GM18951 (cell line): ENCODE results near the gene ZNF319.
"Not testable (repeated sequence)": the region's sequence is repeated elsewhere in the genome, so short reads cannot be mapped to it uniquely, and the experiment has no call there.

Experiments
- POLR2A ChIP-seq: IDR thresholded peaks from 4 replicates; pipeline ENCODE4 v1.6.1; 2011; ENCODE audit warnings: mild to moderate bottlenecking; ENCODE audit not compliant: insufficient read length, insufficient read depth; ENCODE audit errors: extremely low read depth
- in situ Hi-C: fragments of 300-500 bp; cut with MboI; formaldehyde crosslinking; loops from one replicate; pipeline ENCODE4 v1.12.0; 2022; ENCODE audit warnings: low sequenced_read_pairs, mixed read lengths, inconsistent platforms; ENCODE audit not compliant: unreplicated experiment

Gene ZNF319

GRCh38 chr16:57984443-57985203 is 15.8 kb downstream of the ZNF319 start:
- no peak for TF ChIP-seq POLR2A
- in situ Hi-C loops = no loop called here

GRCh38 chr16:57982385-57982784 is 18.1 kb downstream of the ZNF319 start:
- in situ Hi-C loops = no loop called here

GRCh38 chr16:57981636-57982035 is 18.8 kb downstream of the ZNF319 start:
- in situ Hi-C loops = no loop called here
- TF ChIP-seq POLR2A = no peak

More at GRCh38 chr16:57982385-57982784, 18.1 kb downstream of the ZNF319 start:
- no peak for TF ChIP-seq POLR2A

GRCh38 chr16:57979006-57979585 is 21.4 kb downstream of the ZNF319 start:
- in situ Hi-C loops = no loop called here
- TF ChIP-seq POLR2A = no peak

- in situ Hi-C loops = not testable (repeated sequence)
These were observed 22.4 kb downstream of the ZNF319 start for GRCh38 chr16:57978070-57978465.

- in situ Hi-C loops = no loop called here
- TF ChIP-seq POLR2A = no peak
These were observed 22.9 kb downstream of the ZNF319 start for GRCh38 chr16:57977418-57978069.

- TF ChIP-seq POLR2A = no peak
- in situ Hi-C loops = no loop called here
These were observed 24.1 kb downstream of the ZNF319 start for GRCh38 chr16:57976331-57976796.

GRCh38 chr16:57972306-57972705 is 28.2 kb downstream of the ZNF319 start:
- TF ChIP-seq POLR2A = no peak
- in situ Hi-C loops = no loop called here

GRCh38 chr16:57971848-57972247 is 28.6 kb downstream of the ZNF319 start:
- TF ChIP-seq POLR2A = no peak
- in situ Hi-C loops = no loop called here

GRCh38 chr16:57970970-57971369 is 29.5 kb downstream of the ZNF319 start, which contains the start of gene CNGB1:
CNGB1 (minus strand) TSS chr16:57971128; CDS start chr16:57967286, 3,842 bp downstream.
- in situ Hi-C loops = no loop called here
- no peak for TF ChIP-seq POLR2A

- in situ Hi-C loops = no loop called here
- no peak for TF ChIP-seq POLR2A
These were observed 30.2 kb downstream of the ZNF319 start for GRCh38 chr16:57970319-57970718.

- in situ Hi-C loops = no loop called here
- no peak for TF ChIP-seq POLR2A
These were observed 30.9 kb downstream of the ZNF319 start for GRCh38 chr16:57969451-57970123.

- in situ Hi-C loops = no loop called here
- no peak for TF ChIP-seq POLR2A
These were observed 32.6 kb downstream of the ZNF319 start for GRCh38 chr16:57967916-57968315.
